Measurements from ENCODE around the gene KRTAP4-3.
"Not testable (repeated sequence)": the region's sequence is repeated elsewhere in the genome, so short reads cannot be mapped to it uniquely, and the experiment has no call there.

The KRTAP4-3 gene

DNA sequence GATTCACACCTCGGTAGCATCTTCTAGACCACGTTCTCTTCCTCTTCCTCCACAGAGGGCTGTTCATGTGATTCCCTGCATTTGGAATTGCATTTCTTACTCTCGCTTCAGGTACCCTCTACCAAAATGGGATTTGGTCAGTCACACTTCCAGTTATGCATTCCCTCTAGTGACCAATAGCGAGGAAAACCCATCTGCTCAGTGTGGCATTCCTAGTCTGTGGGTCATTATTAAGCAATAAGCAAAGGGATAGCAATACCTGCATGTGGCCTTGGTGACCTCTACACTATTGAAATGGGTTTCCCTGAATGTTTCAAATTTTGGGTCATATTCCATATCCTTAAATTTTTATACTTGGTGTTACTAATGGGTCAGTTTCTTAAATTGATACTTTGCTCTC, 18.0 kb downstream of the KRTAP4-3 start:
- no peak for DNase-seq

DNA sequence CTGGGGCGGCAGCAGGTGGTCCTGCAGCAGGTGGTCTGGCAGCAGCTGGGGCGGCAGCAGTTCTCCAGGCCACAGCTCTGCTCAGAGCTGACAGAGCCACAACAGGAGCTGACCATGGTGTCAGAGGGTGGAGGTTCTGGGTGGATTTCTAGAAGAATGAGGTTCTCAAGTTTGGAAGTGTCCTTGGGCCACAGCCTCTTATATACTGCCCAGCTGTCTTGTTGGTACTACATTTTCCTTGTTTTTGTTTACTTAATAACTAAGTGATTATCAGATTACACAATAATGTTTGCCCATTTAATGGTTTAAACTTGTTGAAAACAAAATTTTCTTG, 18.4 kb downstream of the KRTAP4-3 start, which contains the start of gene KRTAP4-5:
KRTAP4-5 (minus strand) TSS at position 174 of the 334 bp plus-strand sequence; CDS start at position 116, 58 bp downstream.
- DNase-seq: no peak

DNA sequence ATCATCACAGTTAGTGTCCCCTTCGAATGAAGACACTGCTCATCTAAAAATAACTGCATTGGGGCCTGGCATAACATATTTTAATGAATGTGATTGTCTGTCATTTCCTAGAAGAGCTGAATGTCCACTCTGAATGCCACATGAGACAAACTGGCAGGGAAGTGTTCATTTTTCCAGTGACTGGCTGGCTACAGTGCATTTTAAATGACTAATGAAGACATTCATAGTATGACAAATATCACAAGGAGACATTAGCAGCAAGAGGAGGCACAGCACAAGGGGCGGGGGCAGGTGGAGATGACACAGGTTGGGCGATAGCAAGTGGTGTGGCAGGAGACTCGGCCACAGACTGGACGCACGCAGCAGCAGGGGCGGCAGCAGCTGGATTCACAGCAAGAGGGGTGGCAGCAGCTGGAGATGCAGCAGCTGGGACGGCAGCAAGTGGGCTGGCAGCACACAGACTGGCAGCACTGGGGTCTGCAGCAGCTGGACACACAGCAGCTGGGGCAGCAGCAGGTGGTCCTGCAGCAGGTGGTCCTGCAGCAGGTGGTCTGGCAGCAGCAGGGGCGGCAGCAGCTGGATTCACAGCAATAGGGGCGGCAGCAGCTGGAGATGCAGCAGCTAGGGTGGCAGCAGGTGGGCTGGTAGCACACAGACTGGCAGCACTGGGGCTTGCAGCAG, 18.9 kb downstream of the KRTAP4-3 start:
- DNase-seq: not testable (repeated sequence)

DNA sequence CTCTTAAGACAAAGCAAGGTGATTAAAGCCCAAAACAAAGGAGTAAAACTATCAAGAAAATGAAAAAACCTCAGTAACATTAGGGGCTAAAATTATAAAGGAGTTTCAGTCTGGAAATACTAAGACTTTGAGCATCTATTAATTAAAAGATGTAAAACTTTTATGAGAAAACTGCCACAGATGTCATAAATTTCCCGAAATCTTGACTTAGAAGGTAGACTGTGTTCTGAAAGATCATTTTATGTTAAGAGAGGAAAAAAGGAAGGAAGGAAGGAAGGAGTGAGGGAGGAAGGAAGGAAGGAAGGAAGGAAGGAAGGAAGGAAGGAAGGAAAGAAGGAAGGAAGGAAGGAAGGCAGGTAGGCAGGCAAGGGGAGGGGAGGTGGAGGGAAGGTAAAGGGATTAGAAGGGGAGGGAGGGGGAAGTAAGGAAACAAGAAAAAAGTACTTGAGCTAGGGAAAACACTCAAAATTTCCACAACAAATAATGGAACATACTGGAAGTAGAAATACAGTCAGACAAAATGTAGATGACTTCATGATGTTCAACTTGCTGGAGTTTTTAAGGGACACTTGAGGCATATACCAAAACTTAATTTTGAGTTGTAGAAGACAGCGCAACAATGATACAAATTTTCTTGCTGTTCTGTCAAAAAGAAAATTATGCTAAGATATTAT, 20.4 kb downstream of the KRTAP4-3 start:
- DNase-seq: no peak

DNA sequence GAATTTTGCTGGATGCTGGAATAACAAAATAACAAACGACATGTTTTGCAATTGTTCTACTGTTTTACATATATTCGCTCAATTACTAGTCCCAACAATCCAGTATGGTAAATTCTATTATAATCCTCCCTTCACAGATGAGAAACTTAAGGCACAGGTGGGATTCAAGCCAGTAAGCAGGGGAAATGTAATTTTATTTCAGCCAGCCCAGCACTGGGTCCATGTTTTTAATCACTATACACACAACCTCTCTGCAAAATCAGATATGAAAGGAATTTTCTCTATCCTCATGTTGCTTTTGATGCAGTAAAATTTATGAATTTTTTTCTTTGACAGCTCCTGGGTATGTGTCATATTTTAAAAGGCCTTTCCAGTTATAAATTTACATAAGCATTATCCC, 22.8 kb downstream of the KRTAP4-3 start:
- DNase-seq: no peak

DNA sequence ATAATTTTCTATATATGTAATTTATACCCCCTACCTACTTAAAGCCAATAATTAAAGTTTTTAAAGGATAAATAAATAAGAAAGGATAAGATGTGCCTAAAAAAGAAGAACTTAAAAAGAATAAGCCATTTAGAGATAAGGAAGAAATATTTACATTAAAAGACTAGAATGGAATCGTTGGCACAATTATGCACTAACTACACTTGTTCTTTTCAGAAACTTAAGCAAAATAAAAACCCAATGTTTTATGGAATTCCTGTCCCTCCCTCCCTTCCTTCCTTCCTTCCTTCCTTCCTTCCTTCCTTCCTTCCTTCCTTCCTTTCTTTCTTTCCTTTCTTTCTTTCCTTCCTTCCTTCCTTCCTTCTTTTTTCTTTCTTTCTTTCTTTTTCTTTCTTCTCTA, 23.2 kb downstream of the KRTAP4-3 start:
- no peak for DNase-seq

DNA sequence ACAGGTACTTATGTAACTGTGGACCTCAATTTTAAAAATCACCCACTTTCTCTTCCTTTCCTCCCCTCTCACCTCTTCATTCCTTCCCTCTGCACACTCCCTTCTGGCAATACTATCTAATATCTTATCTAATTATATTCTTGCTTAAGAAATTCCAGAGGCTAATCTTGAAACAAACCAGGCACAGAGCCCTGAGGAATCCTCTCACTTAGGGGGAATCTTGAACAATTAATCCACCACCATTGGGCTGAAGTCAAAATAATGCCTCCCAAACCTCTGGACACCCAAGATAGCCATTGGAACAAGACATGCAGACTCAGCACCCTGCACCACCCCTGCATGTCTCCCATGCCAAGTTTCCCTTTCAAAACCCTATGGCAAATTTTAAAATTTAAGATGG, 26.7 kb downstream of the KRTAP4-3 start:
- no peak for DNase-seq

DNA sequence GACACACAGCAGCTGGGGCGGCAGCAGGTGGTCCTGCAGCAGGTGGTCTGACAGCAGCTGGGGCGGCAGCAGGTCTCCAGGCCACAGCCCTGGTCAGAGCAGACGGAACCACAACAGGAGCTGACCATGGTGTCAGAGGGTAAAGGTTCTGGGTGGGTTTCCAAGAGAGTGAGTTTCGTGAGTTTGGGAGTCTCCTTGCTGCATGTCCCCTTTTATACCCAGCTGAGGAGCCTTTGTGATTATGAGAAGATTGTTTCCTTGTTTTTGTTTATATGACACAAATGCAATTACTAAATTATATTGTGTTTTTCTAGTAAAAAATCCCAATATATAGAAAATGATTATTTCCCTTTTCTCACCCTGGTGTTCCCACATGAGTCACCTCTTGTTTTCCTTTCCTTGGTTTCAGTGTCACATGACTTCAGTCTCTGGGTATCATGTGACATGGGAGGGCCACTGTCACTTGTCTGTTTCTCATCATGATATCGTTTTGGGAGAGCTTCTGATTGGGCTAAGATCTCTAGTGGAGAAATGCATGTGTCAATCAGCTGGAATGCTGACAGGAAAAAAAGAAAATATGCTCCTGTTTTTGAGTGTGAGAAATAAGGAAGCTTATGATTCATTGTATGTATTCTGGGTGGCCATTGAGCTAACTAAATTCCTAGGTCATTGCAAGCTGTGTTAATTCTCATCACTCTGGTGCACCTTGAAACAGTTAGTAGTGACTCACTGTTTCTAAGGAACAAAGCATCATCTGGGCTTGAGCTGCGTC, 27.5 kb downstream of the KRTAP4-3 start, which contains the start of gene KRTAP4-6:
KRTAP4-6 (minus strand) TSS at position 185 of the 772 bp plus-strand sequence; CDS start at position 128, 57 bp downstream.
- no peak for DNase-seq

DNA sequence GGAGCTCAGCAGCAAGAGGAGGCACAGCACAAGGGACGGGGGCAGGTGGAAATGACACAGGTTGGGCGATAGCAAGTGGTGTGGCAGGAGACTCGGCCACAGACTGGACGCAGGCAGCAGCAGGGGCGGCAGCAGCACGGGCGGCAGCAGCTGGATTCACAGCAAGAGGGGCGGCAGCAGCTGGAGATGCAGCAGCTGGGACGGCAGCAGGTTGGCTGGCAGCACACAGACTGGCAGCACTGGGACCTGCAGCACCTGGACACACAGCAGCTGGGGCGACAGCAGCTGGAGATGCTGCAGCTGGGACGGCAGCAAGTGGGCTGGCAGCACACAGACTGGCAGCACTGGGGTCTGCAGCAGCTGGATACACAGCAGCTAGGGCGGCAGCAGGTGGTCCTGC, 28.2 kb downstream of the KRTAP4-3 start:
- not testable (repeated sequence) for DNase-seq

DNA sequence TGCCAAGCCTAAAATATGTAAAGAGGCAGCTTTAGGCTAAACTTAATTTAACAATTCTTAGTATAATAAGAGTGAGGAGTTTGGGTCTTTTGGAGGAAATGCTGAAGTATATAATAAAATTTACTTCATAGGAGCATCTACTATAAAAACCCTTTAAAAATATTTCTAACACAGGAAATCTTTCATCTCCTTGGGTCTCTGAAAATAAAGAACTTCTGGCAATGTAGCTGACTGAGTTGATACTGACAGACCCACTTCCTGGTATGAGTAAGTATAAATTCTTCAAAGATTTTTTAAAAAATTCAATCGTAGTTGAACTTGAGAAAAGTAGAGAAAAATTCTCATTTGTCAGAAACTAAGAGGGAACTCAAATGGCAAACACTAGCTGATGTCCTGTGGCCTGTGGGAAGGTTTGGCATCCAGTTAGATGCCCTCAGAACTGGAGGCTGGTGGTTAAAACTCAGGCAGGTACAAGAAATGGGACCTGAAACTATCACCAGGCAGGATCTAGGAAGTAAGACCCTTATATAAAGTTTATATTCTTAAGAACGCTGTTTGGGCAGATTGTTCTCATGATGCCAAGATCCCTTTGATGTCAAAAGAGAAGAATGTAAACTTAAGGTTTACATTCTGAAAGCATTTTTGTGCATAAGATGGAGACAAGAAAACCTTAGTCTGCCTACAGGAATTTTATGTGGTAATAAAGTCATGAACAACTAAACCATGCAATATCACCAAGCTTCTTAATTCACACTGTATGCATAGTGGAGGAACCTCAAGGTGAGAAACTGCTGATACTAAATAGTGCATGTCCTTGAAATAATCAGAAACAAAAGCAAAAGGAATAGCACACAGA, 33.9 kb downstream of the KRTAP4-3 start:
- DNase-seq: no peak

DNA sequence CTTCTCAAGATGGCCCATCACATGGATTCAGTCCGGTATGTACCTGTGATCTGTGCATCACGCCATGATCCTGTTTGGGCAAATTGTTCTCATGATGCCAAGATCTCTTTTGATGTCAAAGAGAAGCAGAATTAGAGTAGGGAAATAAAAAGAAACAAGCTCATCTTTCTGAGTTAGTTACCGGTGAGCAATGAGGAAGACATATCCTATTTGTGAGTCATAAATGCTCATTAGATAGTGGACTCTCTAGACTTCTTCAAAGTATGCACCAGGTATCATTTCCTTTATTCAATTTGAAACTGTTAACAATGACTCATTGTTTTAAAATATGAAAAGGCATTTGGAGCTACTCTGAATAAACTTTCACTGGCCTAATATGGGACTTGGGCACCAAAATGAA, 36.0 kb downstream of the KRTAP4-3 start:
- no peak for DNase-seq

DNA sequence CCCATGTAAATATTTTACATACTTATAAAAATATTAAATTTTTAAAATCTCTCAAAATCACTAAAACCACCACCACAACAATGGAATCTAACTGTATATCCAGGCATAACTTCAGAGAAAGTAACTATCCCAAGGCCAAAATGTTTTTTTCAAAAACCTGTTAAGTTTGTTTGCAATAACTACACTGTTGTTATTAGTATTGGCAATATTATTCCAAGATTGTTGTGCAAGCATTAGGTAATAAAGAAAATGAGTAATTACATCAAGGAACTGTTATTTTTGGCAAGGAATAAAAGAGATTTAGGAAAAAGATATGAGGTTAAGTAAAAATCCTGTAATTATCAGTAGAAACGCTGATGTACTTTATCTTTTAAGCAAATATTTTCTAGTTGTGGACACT, 40.6 kb downstream of the KRTAP4-3 start:
- no peak for DNase-seq

DNA sequence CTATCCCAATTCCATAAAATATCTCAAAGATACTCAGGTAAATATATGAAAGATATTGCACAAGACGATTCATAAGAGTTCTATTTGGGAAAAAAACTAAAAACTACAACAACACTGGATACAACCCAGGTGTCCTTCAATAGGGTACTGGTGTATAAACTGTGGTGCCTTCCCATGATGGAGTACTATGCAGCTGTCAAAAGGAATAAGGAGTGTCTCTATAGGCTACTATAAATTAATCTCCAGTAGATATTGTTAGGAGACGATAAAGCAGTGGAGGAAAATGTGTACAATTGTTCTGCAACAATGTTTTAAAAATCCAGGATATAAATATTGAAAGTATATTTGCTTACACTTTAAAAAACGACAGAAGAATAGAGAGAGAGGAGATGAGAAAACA, 41.6 kb downstream of the KRTAP4-3 start:
- DNase-seq: no peak

DNA sequence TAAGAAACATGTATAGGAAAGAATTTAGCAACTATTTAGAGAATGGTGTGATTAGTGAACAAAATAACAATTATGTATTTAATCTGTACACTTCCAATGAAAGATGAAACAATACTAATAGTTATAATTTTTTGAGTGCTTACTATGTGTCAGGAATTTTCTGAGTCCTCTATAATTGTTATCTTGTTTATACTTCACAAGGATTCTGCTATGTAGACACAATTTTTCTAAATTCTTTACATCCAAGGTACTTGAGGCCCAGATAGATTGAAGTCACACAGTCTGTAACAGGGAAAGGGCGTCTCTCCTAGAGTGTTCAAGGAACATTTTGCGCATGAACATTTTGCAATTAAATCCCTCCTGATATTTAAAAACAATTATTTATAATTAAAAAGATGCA, 43.0 kb downstream of the KRTAP4-3 start:
- DNase-seq: no peak

DNA sequence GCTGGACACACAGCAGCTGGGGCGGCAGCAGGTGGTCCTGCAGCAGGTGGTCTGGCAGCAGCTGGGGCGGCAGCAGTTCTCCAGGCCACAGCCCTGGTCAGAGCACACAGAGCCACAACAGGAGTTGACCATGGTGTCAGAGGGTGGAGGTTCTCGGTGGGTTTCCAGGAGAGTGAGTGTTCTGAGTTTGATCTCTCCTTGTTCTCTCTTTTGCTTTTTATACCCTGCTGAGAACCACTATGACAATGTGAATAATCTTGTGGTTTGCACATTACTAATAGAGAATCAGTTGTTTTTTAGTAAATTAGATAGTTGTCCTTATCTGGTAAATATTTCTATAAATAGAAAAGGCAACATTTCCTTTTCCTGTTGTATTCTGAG, 44.0 kb downstream of the KRTAP4-3 start, which contains the start of gene KRTAP4-12:
KRTAP4-12 (minus strand) TSS at position 192 of the 381 bp plus-strand sequence; CDS start at position 132, 60 bp downstream.
- not testable (repeated sequence) for DNase-seq

DNA sequence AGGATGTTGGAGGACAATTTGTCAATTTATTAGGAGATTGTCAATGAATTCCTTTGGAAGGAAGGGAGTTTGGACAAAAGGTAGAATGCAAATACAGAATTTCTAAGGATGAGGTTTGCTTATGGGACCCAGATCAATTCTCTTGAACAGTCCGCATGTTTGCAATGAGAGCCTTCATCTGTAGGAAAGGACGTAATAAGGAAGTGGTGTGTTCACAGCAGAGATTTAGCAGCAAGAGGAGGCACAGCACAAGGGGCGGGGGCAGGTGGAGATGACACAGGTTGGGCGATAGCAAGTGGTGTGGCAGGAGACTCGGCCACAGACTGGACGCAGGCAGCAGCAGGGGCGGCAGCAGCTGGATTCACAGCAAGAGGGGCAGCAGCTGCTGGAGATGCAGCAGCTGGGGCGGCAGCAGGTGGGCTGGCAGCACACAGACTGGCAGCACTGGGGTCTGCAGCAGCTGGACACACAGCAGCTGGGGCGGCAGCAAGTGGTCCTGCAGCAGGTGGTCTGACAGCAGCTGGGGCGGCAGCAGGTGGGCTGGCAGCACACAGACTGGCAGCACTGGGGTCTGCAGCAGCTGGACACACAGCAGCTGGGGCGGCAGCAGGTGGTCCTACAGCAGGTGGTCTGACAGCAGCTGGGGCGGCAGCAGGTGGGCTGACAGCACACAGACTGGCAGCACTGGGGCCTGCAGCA, 44.6 kb downstream of the KRTAP4-3 start:
- not testable (repeated sequence) for DNase-seq

DNA sequence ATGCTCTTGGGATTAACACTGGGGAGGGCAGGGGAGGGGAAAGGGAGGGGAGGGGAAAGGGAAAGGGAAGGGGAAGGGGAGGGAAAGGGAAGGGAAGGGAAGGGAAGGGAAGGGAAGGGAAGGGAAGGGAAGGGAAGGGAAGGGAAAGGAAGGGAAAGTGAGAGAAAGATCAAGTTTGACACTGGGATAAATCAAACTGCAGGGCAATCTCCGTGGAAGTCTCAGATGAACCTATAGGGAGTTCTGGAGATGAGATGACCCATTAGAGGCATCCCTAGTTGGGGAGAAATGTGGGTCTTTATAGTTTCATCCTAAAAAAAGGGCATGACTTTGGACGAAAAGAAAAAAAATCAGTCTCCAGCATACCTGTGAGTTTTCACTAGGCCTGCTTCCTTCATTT, 46.3 kb downstream of the KRTAP4-3 start:
- DNase-seq: no peak

DNA sequence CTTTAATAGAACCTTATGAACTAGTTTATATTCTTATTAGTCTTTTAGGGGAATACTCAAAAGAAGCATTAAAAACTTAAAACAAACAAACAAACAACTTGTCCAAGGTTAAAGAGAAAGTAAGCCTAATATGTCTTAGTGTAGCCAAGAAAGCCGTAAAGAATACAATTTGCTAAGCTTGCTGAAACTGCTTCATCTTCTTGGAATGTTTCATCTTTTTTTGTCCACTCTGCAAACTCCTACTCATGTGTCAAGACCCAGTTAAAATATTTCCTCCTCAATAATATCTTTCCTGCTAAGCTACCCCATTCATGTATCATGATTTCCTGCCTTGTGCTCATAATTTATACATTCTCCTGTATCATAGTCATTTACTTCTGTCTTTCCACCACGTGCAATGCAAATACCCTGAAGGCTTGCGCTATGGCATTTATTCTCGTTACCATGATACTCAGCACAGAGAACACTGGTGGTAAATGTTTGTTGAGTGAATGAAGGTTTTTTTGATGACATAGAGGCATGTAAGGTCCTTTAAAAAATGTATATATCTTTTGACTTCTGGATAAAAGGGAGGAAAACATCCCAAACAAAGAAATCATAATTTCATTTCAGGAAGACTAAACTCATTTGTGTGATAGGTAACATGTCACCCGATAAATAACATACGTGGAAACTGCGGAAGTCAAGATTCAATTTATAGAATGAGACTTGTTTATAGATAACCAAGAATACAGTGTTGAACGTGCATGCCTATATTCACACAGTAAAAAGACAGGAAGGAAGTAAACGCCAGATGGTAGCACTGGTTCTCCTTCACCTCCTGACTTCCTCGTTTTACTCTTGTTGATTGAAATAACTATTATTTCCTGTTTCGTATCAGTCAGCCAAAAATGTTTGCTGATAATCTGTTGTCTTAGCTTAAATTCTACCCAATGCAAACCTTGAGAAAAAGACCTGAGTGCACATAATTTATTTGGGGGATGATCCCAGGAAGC, 48.0 kb downstream of the KRTAP4-3 start:
- DNase-seq: not testable (repeated sequence)

DNA sequence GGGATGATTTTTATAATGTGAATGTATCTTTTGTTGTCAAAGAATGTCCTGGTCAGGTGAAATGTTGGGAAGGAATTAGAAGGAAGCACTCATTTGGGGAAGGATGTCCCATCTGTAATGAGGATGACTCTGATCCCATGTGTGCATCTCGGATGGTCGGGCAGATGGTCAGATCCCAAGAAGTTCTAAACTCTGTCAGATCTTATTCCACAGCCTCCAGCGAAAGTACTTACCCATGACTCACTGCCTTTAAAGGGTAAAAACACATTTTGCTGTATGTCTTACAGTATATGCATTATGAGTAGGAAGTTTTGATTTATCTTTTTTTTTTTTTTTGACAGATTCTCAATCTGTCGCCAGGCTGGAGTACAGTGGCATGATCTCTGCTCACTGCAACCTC, 49.3 kb downstream of the KRTAP4-3 start:
- no peak for DNase-seq

DNA sequence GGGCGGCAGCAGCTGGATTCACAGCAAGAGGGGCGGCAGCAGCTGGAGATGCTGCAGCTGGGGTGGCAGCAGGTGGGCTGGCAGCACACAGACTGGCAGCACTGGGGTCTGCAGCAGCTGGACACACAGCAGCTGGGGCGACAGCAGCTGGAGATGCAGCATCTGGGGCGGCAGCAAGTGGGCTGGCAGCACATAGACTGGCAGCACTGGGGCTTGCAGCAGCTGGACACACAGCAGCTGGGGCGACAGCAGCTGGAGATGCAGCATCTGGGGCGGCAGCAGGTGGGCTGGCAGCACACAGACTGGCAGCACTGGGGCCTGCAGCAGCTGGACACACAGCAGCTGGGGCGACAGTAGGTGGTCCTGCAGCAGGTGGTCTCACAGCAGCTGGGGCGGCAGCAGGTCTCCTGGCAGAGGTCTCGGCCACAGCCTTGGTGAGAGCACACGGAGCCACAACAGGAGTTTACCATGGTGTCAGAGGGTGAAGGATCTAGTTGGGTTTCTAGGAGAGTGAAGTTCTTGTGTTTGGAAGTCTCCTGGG, 50.1 kb downstream of the KRTAP4-3 start, which contains the start of gene KRTAP4-11:
KRTAP4-11 (minus strand) TSS at position 528 of the 541 bp plus-strand sequence; CDS start at position 470, 58 bp downstream.
- not testable (repeated sequence) for DNase-seq
